ENCODE results near the gene TRIM52.
A peak's percentile ranks its signal among the peaks of the same experiment; 100 is the strongest.

The TRIM52 gene

DNA sequence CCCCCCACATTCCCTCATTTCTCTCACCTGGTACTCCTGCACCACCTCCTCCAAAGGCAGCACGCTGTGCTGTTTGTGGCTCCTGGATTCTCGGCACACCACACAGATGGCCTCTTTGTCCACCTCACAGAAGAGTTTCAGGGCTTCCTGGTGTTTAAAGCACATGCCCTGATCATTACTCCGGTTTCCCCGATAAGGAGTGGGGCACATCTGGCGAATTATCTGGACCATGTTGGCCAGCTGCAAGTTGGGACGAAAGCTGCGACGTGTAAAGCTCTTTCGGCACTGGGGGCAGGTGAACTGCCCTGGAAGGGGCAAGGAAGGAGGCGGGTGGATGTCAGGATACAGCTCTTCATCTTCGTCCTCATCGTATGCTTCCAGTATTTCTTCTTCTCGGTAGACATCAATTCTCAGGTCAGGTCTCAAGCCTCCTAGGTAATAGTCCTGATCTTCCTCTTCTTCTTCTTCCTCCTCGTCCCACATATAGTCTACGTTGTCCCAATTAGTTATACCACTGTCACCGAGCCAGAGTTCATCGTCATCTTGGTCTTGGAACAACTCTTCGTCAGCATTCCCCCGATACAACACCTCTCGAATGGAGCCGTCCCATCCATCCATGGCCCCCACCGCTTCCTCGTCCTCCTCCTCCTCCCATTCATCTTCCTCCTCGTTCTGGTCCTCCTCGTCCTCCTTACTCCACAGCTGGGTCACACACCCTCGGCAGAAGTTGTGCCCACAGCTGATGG lies 796 bp downstream of the TRIM52 start:
- H3K27me3 ChIP-seq (ENCODE audit: control insufficient read depth, low read length) = no peaks in the 10 kb centered on the region
- no peak for TF ChIP-seq EZH2phosphoT487 (IDR thresholded peaks at IDR 0.05; ENCODE audit: borderline replicate concordance, low read length)
- TF ChIP-seq, protein P1, sequence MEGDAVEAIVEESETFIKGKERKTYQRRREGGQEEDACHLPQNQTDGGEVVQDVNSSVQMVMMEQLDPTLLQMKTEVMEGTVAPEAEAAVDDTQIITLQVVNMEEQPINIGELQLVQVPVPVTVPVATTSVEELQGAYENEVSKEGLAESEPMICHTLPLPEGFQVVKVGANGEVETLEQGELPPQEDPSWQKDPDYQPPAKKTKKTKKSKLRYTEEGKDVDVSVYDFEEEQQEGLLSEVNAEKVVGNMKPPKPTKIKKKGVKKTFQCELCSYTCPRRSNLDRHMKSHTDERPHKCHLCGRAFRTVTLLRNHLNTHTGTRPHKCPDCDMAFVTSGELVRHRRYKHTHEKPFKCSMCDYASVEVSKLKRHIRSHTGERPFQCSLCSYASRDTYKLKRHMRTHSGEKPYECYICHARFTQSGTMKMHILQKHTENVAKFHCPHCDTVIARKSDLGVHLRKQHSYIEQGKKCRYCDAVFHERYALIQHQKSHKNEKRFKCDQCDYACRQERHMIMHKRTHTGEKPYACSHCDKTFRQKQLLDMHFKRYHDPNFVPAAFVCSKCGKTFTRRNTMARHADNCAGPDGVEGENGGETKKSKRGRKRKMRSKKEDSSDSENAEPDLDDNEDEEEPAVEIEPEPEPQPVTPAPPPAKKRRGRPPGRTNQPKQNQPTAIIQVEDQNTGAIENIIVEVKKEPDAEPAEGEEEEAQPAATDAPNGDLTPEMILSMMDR (IDR thresholded peaks at IDR 0.05; ENCODE audit: low read depth, low read length, poor library complexity, severe bottlenecking) = no peak
- H3K4me1 ChIP-seq (ENCODE audit: control insufficient read depth, low read length) = peaks cover 35% of the 10 kb centered on the region
- H4K20me1 ChIP-seq (ENCODE audit: control insufficient read depth, insufficient read depth, low read depth, low read length) = peaks cover 16% of the 10 kb centered on the region
- H3K9me3 ChIP-seq (ENCODE audit: control insufficient read depth, insufficient read depth, low read length) = no peaks in the 10 kb centered on the region
- peaks cover 77% of the 10 kb centered on the region for H3K79me2 ChIP-seq (ENCODE audit: control insufficient read depth, low read length)
- H3K9me2 ChIP-seq (replicated peaks; ENCODE audit: control insufficient read depth, low read length) = no peaks in the 10 kb centered on the region
- peak overlapping the region; percentile 86 for H3K27ac ChIP-seq (ENCODE audit: low read depth, low read length)
- H3K4me2 ChIP-seq (ENCODE audit: low read length) = peak overlapping the region; percentile 84
- H3K4me3 ChIP-seq (ENCODE audit: low read length) = peak overlapping the region; percentile 94
- H3F3A ChIP-seq (ENCODE audit: control insufficient read depth, insufficient read depth) = 0 out of 2 replicates have a peak, but pooled peaks cover 8% of the 10 kb centered on the region
- peaks cover 57% of the 10 kb centered on the region for H3K36me3 ChIP-seq (ENCODE audit: control insufficient read depth, low read length)

DNA sequence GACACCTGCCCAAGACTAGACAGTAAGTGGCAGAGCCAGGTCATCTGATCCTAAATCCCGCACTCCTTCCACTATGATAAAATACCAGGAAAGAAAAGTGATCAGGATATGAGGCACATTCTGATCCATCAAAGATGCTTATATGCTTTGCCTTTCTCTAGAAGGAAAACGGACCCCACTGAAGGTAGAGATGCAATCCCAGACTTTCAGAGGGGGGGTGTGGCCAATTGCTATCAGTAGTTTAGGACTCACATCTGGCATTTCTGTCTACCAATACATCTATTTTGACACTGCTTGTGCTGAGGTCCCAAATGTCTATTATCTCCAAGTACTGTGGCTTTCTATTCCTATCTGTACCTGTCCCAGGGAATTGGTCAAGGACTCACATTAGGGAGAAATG lies 1.7 kb downstream of the TRIM52 start:
- H3K4me1 ChIP-seq (ENCODE audit: control insufficient read depth, low read length) = peaks cover 35% of the 10 kb centered on the region
- no peaks in the 10 kb centered on the region for H3K27me3 ChIP-seq (ENCODE audit: control insufficient read depth, low read length)
- H3K9me2 ChIP-seq (replicated peaks; ENCODE audit: control insufficient read depth, low read length) = no peaks in the 10 kb centered on the region
- H3K79me2 ChIP-seq (ENCODE audit: control insufficient read depth, low read length) = peaks cover 85% of the 10 kb centered on the region
- no peaks in the 10 kb centered on the region for H3K9me3 ChIP-seq (ENCODE audit: control insufficient read depth, insufficient read depth, low read length)
- H4K20me1 ChIP-seq (ENCODE audit: control insufficient read depth, insufficient read depth, low read depth, low read length) = peaks cover 16% of the 10 kb centered on the region
- H3K4me3 ChIP-seq (ENCODE audit: low read length) = peak overlapping the region; percentile 94
- H3K27ac ChIP-seq (ENCODE audit: low read depth, low read length) = no peak overlapping the region
- 0 out of 2 replicates have a peak, but pooled peaks cover 8% of the 10 kb centered on the region for H3F3A ChIP-seq (ENCODE audit: control insufficient read depth, insufficient read depth)
- peaks cover 64% of the 10 kb centered on the region for H3K36me3 ChIP-seq (ENCODE audit: control insufficient read depth, low read length)
- peak overlapping the region; percentile 84 for H3K4me2 ChIP-seq (ENCODE audit: low read length)
- TF ChIP-seq, protein P1 (IDR thresholded peaks at IDR 0.05; ENCODE audit: low read depth, low read length, poor library complexity, severe bottlenecking) = no peak
- TF ChIP-seq EZH2phosphoT487 (IDR thresholded peaks at IDR 0.05; ENCODE audit: borderline replicate concordance, low read length) = no peak

DNA sequence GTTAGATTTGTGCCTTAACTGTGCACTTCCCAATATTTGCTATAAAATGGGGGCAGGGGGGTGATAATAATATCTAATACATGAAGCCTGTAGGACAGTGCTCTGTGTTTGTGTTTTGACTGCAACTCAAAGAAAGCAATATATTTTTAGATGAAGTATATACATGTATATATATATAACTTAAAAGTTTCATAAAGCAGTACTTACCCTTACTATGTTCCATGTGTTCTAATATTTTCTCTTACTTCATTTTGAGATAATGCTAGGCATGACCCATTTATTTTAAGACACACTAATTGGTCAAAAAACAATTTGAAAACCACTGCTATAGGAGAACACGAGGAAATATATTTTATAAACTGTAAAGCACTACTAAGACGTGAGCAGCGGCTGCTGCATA lies 2.4 kb downstream of the TRIM52 start:
- Histone ChIP-seq H3K9me3 (ENCODE audit: control insufficient read depth, insufficient read depth, low read length) (no peaks in the 10 kb centered on the region), H3K4me2 (ENCODE audit: low read length) (peak overlapping the region; percentile 84), H3F3A (ENCODE audit: control insufficient read depth, insufficient read depth) (0 out of 2 replicates have a peak, but pooled peaks cover 8% of the 10 kb centered on the region), H4K20me1 (ENCODE audit: control insufficient read depth, insufficient read depth, low read depth, low read length) (peaks cover 16% of the 10 kb centered on the region), H3K27me3 (ENCODE audit: control insufficient read depth, low read length) (no peaks in the 10 kb centered on the region), H3K4me3 (ENCODE audit: low read length) (peak overlapping the region; percentile 94), H3K79me2 (ENCODE audit: control insufficient read depth, low read length) (peaks cover 91% of the 10 kb centered on the region), H3K27ac (ENCODE audit: low read depth, low read length) (no peak overlapping the region), H3K36me3 (ENCODE audit: control insufficient read depth, low read length) (peaks cover 61% of the 10 kb centered on the region), H3K4me1 (ENCODE audit: control insufficient read depth, low read length) (peaks cover 35% of the 10 kb centered on the region), H3K9me2 (replicated peaks; ENCODE audit: control insufficient read depth, low read length) (no peaks in the 10 kb centered on the region)
- no peak for TF ChIP-seq EZH2phosphoT487 (IDR thresholded peaks at IDR 0.05; ENCODE audit: borderline replicate concordance, low read length)
- TF ChIP-seq, protein P1 (IDR thresholded peaks at IDR 0.05; ENCODE audit: low read depth, low read length, poor library complexity, severe bottlenecking) = no peak
